Panc1 (cell line): Measurements from ENCODE around the gene LGALS1.

Experiments
- CTCF ChIP-seq: fragments of 450-650 bp; IDR thresholded peaks from 2 replicates; pipeline ENCODE4 v1.5.1; 2017; ENCODE audit warnings: mild to moderate bottlenecking
- POLR2AphosphoS5 ChIP-seq: IDR thresholded peaks from 2 replicates; pipeline ENCODE4 v1.6.1; 2012; ENCODE audit warnings: mild to moderate bottlenecking, low read depth, low read length, moderate library complexity
- REST ChIP-seq, 2 experiments: IDR thresholded peaks; 2 replicates each; pipeline ENCODE4 v1.6.1; 2011 to 2012; ENCODE audit warnings: low read depth in 2 of 2, control low read depth in 1 of 2, low read length in 1 of 2, mild to moderate bottlenecking in 1 of 2, moderate library complexity in 1 of 2; ENCODE audit not compliant: insufficient read depth in 1 of 2

- TF ChIP-seq REST (IDR thresholded peaks at IDR 0.05; ENCODE audit: insufficient read depth in 1 of 2, low read depth in 2 of 2, low read length in 1 of 2) (no peak), CTCF (no peak), POLR2AphosphoS5 (no peak)
Measured at GRCh38 chr22:37665487-37665886, 9.9 kb upstream of the LGALS1 start.
